HG03039 (cell line): ENCODE results near the gene MATN4.

Source experiments
- ATAC-seq: cut with Tn5 transposase; IDR thresholded peaks from one replicate; pipeline ENCODE4 v1.9.1; 2021; ENCODE audit warnings: mild to moderate bottlenecking, moderate library complexity; ENCODE audit not compliant: unreplicated experiment

MATN4 gene

GRCh38 chr20:45254383-45255262 is 53.5 kb downstream of the MATN4 start, which contains the start of gene SLPI:
TSS of gene SLPI (minus strand) at chr20:45254564. CDS start at chr20:45254543, 21 bp downstream.
- ATAC-seq, result no peak

DNA sequence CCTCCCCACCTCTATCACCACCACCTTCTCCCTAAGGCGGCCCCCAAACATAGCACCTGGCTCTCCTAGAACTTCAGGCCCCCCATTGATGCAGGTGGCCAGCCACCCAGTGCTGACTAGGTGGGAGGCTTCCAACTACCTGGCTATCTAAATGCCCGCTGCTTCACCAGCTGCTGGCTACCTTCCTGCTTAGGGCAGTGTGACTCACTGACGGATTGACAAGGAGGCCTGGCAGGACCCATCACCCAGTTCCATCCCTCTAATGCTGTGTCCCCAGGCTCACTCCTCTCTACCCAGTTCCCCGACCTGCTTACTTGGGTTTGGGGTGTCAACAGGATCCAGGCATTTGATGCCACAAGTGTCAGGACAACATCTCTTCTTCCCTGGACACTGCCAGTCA is 54.8 kb downstream of the MATN4 start:
- no peak for ATAC-seq

DNA sequence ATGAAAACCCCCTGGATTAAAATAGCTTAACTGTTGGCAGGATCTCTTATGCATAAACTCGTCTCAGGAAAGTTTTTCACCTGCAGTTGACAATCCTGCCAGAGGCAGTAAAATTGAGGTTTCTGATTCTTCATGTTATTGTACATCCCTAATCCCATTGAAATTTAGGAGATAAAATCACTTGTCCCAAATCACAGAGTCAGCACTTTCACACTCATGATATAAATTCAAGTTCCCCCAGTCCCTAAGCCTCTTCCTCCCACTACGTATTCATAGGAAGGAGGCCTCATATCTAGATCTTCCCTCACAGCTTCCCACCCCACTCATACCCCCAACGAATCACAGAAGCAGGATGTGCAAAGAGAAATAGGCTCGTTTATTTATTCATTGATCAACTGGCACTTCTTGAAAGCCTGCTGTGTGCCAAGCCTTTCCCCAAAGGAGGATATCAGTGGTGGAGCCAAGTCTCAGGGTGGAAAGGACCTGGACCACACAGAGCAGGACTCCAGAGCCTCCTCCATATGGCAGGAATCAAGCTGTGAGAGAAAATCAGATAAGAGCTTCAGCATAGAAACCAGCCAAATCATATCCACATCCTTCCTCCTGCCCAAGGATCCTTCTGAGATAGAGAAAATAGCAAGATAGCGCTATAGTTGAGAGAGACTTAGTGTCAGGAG is 56.1 kb downstream of the MATN4 start:
- ATAC-seq, result no peak

GRCh38 chr20:45248609-45249008 is 59.5 kb downstream of the MATN4 start:
- no peak for ATAC-seq

- ATAC-seq, result no peak
Measured at GRCh38 chr20:45247865-45248264, 60.2 kb downstream of the MATN4 start.

- ATAC-seq, result no peak
Measured at GRCh38 chr20:45246109-45246508, 62.0 kb downstream of the MATN4 start.
